Astrocyte of the spinal cord (primary cell): ENCODE data around the gene LLGL2.
A peak's percentile ranks its signal among the peaks of the same experiment; 100 is the strongest.
"Not testable (repeated sequence)": the region's sequence is repeated elsewhere in the genome, so short reads cannot be mapped to it uniquely, and the experiment has no call there.

ENCODE experiments used
- DNase-seq: peaks from one replicate; pipeline ENCODE4 v3.0.0; 2011; ENCODE audit warnings: low read depth, low spot score
- H3K4me3 ChIP-seq: 2 replicates; pipeline ENCODE4 v1.5.1; 2011; ENCODE audit warnings: low read depth, mild to moderate bottlenecking, low read length, moderate library complexity
- CTCF ChIP-seq: IDR thresholded peaks from 2 replicates; pipeline ENCODE4 v1.5.1; 2012; ENCODE audit warnings: low read depth, mild to moderate bottlenecking, low read length, inconsistent platforms
- in situ Hi-C: cut with HindIII; loops from 2 replicates; pipeline ENCODE4 v1.10.0; 2017; ENCODE audit warnings: low sequenced_read_pairs

The LLGL2 gene

GRCh38 chr17:75575197-75575596 lies 49.7 kb downstream of the LLGL2 start:
- in situ Hi-C loops = no loop called here
- DNase-seq = no peak
- TF ChIP-seq CTCF = no peak
- no peak overlapping the region for H3K4me3 ChIP-seq

- no peak overlapping the region for H3K4me3 ChIP-seq
- DNase-seq = no peak
- no peak for TF ChIP-seq CTCF
- in situ Hi-C loops = no loop called here
Measured at GRCh38 chr17:75575728-75576127, 50.2 kb downstream of the LLGL2 start.

GRCh38 chr17:75576661-75577060 lies 51.2 kb downstream of the LLGL2 start:
- H3K4me3 ChIP-seq = no peak overlapping the region
- no peak for DNase-seq
- in situ Hi-C loops = no loop called here
- no peak for TF ChIP-seq CTCF

- DNase-seq, in situ Hi-C loops, H3K4me3 ChIP-seq: not testable (repeated sequence)
Measured at GRCh38 chr17:75581121-75581725, 55.7 kb downstream of the LLGL2 start.

- in situ Hi-C loops, DNase-seq, H3K4me3 ChIP-seq: not testable (repeated sequence)
Measured at GRCh38 chr17:75583197-75583596, 57.7 kb downstream of the LLGL2 start.

GRCh38 chr17:75584849-75585175 lies 59.3 kb downstream of the LLGL2 start:
- TF ChIP-seq CTCF = no peak
- DNase-seq = no peak
- in situ Hi-C loops = no loop called here
- no peak overlapping the region for H3K4me3 ChIP-seq

- H3K4me3 ChIP-seq = peak within 1 kb of the TSS; percentile 17
Measured at GRCh38 chr17:75587675-75588595, 62.4 kb downstream of the LLGL2 start, which contains the start of gene MYO15B. Gene MYO15B (plus strand): TSS chr17:75587800. CDS start chr17:75588058, 258 bp downstream.

More at GRCh38 chr17:75587675-75588595, 62.4 kb downstream of the LLGL2 start, which contains the start of gene MYO15B:
- no peak for TF ChIP-seq CTCF
- in situ Hi-C loops = no loop called here
- DNase-seq = peak; percentile 3
